Measurements from ENCODE around the gene TMEM19.

The TMEM19 gene

DNA sequence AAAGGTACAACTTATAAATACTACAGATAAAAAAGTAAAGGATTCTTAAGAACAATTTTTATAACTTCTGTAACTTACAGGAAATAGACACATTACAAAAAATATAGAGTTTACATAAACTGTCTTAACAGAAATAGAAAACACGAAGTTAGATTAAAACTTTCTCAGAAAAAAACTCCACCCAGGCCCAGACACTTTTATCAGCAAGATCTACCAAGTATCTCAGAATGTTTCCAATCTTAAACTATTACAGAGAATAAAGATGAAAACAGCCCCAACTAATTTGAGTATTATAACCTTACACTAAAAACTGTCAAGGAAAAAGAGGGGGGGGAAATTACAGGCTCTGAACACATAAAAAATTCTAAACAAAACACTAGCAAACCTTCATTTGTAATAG is 30.4 kb upstream of the TMEM19 start:
- no peak for DNase-seq (ENCODE audit: low read depth)
- no peak for TF ChIP-seq CTCF (IDR thresholded peaks at IDR 0.05; ENCODE audit: low read length, missing control alignments)
- no peak overlapping the region for H3K4me3 ChIP-seq (replicated peaks; ENCODE audit: low read depth, low read length)

DNA sequence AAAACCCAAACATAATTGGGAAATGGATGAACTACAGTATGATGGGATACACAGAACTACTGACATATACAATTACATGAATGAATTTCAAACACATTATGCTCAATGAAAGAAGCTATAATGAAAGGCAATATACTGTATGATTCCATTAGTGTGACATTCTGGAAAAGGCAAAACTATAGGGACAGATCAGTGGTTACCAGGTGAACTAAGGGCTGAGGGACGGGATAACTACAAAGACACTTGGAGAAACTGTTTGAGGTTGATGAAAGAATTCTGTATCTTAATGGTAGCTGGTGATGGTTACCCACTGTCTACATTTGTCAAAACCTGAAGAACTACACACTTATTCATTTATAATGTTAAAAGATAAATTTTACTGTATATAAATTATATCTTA is 30.0 kb upstream of the TMEM19 start:
- TF ChIP-seq CTCF (IDR thresholded peaks at IDR 0.05; ENCODE audit: low read length, missing control alignments), result no peak
- DNase-seq (ENCODE audit: low read depth), result no peak
- H3K4me3 ChIP-seq (replicated peaks; ENCODE audit: low read depth, low read length), result no peak overlapping the region

GRCh38 chr12:71656740-71657139 is 29.1 kb upstream of the TMEM19 start:
- no peak for TF ChIP-seq CTCF (IDR thresholded peaks at IDR 0.05; ENCODE audit: low read length, missing control alignments)
- no peak overlapping the region for H3K4me3 ChIP-seq (replicated peaks; ENCODE audit: low read depth, low read length)
- no peak for DNase-seq (ENCODE audit: low read depth)

DNA sequence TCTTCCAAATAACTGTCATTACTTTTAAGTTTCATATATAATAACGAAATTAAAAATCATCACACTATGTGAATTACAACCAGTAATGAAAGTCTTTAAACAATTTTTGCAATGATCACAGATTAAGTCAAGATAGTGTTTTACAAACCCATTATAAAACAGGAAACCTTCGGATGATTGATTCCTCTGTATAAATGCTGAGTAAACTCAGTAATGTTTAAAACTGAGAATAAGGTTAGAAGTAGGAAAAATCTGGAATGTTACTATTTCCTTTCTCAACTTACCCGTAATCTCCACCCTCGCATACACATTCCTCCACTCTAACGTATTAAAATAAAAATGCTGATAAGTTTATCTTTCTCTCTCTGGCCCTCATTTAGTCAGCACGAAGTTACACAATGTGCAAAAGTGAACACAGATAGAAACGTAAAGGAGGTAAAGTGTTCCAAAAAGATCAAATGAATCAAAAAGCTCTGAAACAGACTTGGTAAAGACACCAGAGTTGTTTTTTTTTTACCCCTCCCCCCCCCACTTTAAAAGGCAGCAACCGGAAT is 23.8 kb upstream of the TMEM19 start:
- TF ChIP-seq CTCF (IDR thresholded peaks at IDR 0.05; ENCODE audit: low read length, missing control alignments), result no peak
- H3K4me3 ChIP-seq (replicated peaks; ENCODE audit: low read depth, low read length), result peak overlapping the region; percentile 93
- DNase-seq (ENCODE audit: low read depth), result peak; percentile 82

DNA sequence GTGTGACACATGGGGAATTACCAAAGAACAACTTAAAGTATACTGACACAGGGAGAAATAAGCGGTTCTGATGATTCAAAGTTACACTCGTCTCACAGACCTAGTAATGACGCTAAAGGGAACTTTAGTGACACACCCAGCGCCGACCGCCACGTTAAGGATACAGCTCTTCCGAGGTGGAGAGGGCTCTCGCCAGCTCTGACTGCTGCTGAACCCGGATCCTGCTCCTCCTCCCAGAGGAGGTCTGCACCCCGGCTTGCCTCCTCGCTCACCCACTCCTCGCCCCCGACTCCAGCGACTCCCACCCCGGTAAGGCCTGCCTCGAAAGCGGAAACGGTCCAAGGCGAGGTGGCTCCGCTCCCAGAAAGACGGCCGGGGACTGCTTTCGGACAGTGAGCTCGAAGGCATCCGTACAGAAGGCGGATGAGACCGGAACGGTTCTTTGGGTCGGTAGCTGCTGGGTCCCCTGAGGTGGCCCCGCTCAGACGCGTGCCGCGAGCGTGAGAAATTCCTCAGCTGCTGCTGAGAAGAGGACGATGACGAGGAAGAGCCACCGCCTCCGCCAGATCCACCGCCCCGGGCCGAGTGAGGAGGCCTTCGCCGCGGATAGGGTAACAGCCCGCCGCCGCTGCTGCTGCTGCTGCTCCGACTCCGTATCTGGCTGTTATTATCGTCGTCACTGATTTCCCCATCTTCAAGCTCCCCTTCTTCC is 22.9 kb upstream of the TMEM19 start:
- H3K4me3 ChIP-seq (replicated peaks; ENCODE audit: low read depth, low read length), result peak overlapping the region; percentile 93
- TF ChIP-seq CTCF (IDR thresholded peaks at IDR 0.05; ENCODE audit: low read length, missing control alignments), result no peak
- peak; percentile 59 for DNase-seq (ENCODE audit: low read depth)

GRCh38 chr12:71663561-71664410 is 22.1 kb upstream of the TMEM19 start, which contains the start of the genes THAP2 and ZFC3H1:
THAP2 (plus strand) TSS chr12:71664301; CDS start chr12:71664510, 209 bp downstream.
ZFC3H1 (minus strand) TSS chr12:71663848; CDS start chr12:71663610, 238 bp downstream.
- H3K4me3 ChIP-seq (replicated peaks; ENCODE audit: low read depth, low read length), result peak within 1 kb of the TSS; percentile 93
- DNase-seq (ENCODE audit: low read depth), result peak; percentile 100
- TF ChIP-seq CTCF (IDR thresholded peaks at IDR 0.05; ENCODE audit: low read length, missing control alignments), result peak; percentile 36
